GM18858 (cell line): ENCODE data around the gene GMDS.

ENCODE experiments used
- ATAC-seq: cut with Tn5 transposase; IDR thresholded peaks from one replicate; pipeline ENCODE4 v1.9.1; 2021; ENCODE audit not compliant: unreplicated experiment

The GMDS gene

DNA sequence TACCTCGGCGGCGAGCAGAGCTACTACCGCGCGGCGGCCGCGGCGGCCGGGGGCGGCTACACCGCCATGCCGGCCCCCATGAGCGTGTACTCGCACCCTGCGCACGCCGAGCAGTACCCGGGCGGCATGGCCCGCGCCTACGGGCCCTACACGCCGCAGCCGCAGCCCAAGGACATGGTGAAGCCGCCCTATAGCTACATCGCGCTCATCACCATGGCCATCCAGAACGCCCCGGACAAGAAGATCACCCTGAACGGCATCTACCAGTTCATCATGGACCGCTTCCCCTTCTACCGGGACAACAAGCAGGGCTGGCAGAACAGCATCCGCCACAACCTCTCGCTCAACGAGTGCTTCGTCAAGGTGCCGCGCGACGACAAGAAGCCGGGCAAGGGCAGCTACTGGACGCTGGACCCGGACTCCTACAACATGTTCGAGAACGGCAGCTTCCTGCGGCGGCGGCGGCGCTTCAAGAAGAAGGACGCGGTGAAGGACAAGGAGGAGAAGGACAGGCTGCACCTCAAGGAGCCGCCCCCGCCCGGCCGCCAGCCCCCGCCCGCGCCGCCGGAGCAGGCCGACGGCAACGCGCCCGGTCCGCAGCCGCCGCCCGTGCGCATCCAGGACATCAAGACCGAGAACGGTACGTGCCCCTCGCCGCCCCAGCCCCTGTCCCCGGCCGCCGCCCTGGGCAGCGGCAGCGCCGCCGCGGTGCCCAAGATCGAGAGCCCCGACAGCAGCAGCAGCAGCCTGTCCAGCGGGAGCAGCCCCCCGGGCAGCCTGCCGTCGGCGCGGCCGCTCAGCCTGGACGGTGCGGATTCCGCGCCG, 634.7 kb downstream of the GMDS start:
- no peak for ATAC-seq

GRCh38 chr6:1609648-1610496, 635.5 kb downstream of the GMDS start, which contains the start of gene FOXC1:
TSS of gene FOXC1 (plus strand) at chr6:1609915. CDS start at chr6:1610446, 531 bp downstream.
- ATAC-seq: peak; percentile 47

- ATAC-seq: peak; percentile 11
These were observed 636.3 kb downstream of the GMDS start for GRCh38 chr6:1609041-1609647.

GRCh38 chr6:1608222-1609040, 637.0 kb downstream of the GMDS start:
- no peak for ATAC-seq

DNA sequence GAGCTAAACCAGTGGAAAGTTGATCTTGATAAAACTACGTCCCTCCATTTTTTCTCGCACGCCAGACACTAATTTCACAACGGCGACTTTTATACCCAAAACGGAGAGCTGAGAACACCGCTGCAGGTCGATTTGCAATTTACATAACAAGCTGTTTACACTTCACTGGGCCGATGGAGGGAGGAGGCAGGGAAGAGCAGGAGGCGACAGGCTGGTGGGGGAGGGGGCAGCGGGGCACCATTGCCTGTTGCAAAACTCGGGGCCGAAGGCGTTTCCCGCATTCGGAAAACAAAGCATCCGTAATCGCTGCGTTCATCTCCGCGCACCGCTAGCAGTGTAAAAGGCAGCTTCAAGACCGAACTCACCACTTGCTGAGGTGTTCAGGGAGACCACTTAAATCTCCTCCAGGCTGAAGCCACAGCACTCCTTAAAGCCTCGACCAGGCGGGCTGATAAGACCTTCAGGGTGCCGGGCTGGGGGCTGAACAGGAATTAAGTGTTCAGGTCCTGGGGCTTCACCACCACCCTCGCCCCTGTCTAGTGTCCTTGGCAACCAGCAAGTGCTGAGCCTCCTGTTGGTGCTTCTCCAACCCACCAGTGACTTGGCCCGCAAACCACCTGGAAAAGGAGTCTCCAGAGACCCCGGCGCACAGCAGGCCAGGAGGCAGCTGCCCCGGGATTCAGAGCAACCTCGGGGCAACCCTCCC, 637.7 kb downstream of the GMDS start:
- no peak for ATAC-seq

DNA sequence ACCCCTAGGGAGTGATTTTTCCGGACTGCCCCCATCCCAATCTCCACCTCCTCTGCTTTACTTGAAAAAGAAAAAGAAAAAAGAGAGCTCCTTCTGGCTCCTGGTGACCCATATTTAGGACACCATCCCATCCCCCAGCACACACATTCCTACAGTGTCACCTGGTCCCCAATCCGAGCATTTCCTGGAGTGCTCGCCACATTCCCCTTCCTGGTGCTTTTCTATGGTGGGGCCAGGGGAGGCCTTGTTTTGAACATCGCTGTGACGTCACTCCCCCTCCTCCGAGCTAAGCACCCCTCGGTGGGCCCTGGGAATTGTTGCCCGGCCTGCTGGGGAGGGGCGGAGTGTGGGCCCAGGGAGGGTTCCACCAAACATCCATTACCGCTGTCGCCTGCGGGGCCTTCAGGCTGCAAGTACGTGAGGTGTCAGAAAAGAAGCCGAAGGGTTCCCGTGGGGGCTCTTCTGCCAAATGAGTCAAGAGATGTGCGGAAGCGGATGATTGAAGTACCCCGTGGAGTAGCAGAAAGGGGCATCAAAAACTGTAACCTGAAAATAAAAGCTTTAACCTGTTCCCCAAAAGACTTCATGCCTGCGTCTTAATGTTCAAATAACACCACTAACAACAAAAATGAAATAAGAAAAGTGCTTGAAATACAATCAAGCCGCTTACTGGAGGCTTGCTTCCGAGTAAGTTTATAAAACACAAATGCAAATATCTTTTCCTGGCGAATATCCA, 638.5 kb downstream of the GMDS start:
- ATAC-seq: no peak

- no peak for ATAC-seq
These were observed 639.3 kb downstream of the GMDS start for GRCh38 chr6:1605893-1606779.

DNA sequence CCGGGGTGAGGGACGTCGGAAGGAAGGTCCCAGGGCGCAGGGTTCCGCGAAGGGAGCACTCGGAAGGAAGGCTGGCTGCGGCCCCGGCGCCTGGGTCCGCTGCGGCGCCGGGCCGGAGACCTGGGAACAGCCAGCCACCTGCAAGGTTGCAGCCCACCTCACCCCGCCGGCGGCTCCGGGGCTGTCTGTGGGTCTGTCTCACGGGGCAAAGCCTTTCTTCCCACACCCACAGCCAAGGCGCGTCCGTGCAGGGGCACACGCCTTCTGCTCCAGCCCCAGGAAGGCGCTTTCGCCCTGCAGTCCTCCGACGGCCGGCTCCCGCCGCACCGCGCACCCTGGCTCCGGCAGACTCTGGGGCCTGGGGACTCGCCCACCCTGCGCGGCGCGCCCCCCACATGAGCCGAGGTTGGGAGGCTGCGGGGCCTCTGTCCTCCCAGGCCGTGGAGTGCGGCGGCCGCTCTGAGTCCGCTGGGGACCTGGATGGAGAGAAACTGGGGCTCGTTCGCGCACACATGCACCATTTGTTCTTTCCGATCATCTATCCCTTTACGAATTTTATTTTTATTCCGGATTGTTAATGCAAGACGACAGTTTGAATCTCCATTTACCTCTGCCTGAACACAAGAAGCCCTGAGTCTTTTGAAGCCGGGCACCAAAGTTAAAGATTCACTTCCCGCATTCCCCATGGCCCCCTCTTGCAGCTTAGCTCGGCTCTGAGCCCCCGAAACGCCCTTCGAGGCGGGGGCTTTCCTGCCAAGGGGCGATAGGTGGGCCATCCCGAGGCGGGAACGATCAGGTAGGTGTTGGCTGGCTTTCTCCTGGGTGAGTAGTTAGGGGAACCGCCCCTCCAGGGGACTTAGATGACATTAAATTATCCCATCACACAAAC, 640.2 kb downstream of the GMDS start:
- no peak for ATAC-seq

GRCh38 chr6:1604158-1605003, 641.0 kb downstream of the GMDS start:
- no peak for ATAC-seq

DNA sequence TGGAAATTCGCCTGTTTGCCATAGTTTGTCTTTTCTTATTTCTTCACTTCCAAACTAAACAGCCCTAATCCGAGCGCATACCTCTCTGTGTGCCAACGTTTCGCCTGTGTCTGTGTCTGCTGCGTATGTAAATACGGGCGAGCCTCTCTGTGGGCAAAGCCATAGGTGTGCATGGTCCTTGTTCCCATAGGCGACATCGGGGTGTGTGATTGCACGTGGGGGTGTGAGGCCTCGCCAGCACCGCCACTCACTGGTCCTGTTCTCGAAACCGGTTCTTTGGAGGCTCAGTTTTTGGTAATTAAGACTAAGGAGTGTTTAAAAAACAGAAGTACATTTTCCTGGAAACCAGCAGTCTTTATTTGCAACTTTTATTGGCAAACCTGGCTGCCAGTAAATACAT, 641.7 kb downstream of the GMDS start:
- no peak for ATAC-seq

DNA sequence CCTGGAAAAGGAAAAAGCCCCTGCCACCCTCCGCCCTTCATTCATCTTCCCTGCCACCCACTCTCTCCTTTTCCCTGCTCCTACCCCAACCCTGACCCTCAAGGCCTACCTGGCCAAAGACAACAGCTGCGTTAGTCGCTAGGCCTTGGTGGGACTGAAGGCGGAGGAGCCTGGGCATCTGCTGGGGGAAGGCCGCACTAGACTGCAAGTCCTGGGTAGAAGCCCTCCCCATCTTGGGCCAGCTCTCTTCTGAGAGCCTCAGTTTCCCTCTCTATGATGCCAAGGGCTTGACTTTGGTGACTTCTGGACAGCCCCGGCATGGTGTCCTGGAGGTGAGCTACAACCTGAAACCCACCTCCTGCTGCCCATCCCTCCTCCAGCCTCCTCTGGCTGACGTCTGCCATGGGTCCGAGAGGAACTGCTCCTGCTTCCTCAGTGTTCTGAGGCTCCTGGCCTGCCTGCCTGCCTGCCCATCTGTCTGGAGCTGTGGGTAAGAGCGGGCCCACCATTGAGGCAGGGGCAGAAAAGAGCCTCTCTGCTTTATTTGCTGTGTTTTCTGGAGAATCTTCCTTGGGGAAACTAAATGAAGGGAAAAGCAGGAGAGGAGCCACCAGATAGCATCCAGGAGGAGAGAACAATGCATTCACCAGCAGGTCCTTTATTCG, 643.2 kb downstream of the GMDS start:
- ATAC-seq: no peak

- no peak for ATAC-seq
These were observed 644.0 kb downstream of the GMDS start for GRCh38 chr6:1601158-1602048.

DNA sequence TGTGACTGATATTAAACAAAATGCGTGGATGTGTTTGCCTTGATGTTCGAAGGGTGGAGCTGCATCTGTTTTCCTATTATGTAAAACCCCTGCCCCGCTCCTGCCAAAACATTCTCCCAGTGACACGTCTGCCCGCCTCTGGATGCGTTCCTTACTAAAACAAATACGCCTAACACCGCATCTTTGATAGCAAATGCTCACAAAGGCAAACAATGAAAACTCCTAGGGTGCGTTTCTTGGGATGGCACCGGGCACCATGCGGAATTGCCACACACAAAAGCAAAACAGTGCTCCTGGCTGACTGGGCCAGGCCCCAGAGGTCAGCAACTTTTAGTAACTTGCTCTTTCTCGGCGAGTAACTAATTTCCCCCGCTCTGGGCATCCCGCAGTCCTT, 644.6 kb downstream of the GMDS start:
- no peak for ATAC-seq

GRCh38 chr6:1600063-1600763, 645.2 kb downstream of the GMDS start:
- ATAC-seq: no peak
